Smooth muscle cell (in vitro differentiated cells): ENCODE measurements around the gene ZNF530. TPM values are rescaled to one million over a fixed set of nuclear protein-coding genes. Genes with fewer than 3 reads are reported as not detected.

Experiments used
- DNase-seq: peaks from one replicate; lab custom pipeline; 2025; ENCODE audit not compliant: unreplicated experiment; lab: John Stamatoyannopoulos, UW
- H2AFZ ChIP-seq: fragments of 200-600 bp; sonication (generic); 2 replicates; pipeline ENCODE4 v1.6.0; 2016; ENCODE audit warnings: antibody characterized with exemption, low read depth, mild to moderate bottlenecking
- H3F3A ChIP-seq: fragments of 200-600 bp; sonication (generic); 2 replicates; pipeline ENCODE4 v1.6.0; 2017; ENCODE audit warnings: antibody characterized with exemption, low read depth
- H3K27ac ChIP-seq: fragments of 200-600 bp; sonication (generic); 2 replicates; pipeline ENCODE4 v1.5.1; 2016; ENCODE audit warnings: low read depth, mild to moderate bottlenecking
- H3K27me3 ChIP-seq: fragments of 200-600 bp; sonication (generic); 2 replicates; pipeline ENCODE4 v1.6.1; 2016; ENCODE audit warnings: low read depth, mild to moderate bottlenecking
- H3K36me3 ChIP-seq: fragments of 200-600 bp; sonication (generic); 2 replicates; pipeline ENCODE4 v1.5.1; 2016; ENCODE audit warnings: low read depth
- H3K4me1 ChIP-seq: fragments of 200-600 bp; sonication (generic); 2 replicates; pipeline ENCODE4 v1.5.1; 2016; ENCODE audit warnings: low read depth
- H3K4me2 ChIP-seq: fragments of 200-600 bp; sonication (generic); 2 replicates; pipeline ENCODE4 v1.6.0; 2016; ENCODE audit warnings: mild to moderate bottlenecking
- H3K4me3 ChIP-seq: fragments of 200-600 bp; sonication (generic); 2 replicates; pipeline ENCODE4 v1.5.1; 2016; ENCODE audit warnings: mild to moderate bottlenecking
- H3K79me2 ChIP-seq: fragments of 200-600 bp; sonication (generic); 2 replicates; pipeline ENCODE4 v1.6.0; 2016; ENCODE audit warnings: low read depth, mild to moderate bottlenecking
- H3K9ac ChIP-seq: fragments of 200-600 bp; sonication (generic); 2 replicates; pipeline ENCODE4 v1.6.0; 2016; ENCODE audit warnings: low read depth
- H3K9me3 ChIP-seq: fragments of 200-600 bp; sonication (generic); replicated peaks from 2 replicates; pipeline ENCODE4 v1.5.1; 2016; ENCODE audit warnings: low read depth
- H4K20me1 ChIP-seq: fragments of 200-600 bp; sonication (generic); 2 replicates; pipeline ENCODE4 v1.6.0; 2016; ENCODE audit warnings: low read depth
- WGBS: methylation state at CpG from one replicate; pipeline ENCODE4 v1.1.7; 2016; ENCODE audit warnings: low lambda C conversion rate; 5-methylcytosine and 5-hydroxymethylcytosine counted together
- polyA plus RNA-seq: library from polyadenylated mRNA; unstranded; fragments of >200 nt; fragmentation: Nextera tagmentation; extraction: Ambion mirVana; gene quantifications from 2 replicates; pipeline ENCODE4 v1.2.1, GENCODE V29; 2016
- total RNA-seq: library from RNA; depleted of rRNA; stranded (reverse); fragments of >200 nt; gene quantifications from 2 replicates; pipeline ENCODE4 v1.2.3, GENCODE V29; 2014
- TF ChIP-seq, protein P1 (sequence below): fragments of 200-600 bp; sonication (generic); IDR thresholded peaks from 2 replicates; pipeline ENCODE4 v1.5.1; 2017; ENCODE audit warnings: borderline replicate concordance, mild to moderate bottlenecking, antibody characterized with exemption; ENCODE audit not compliant: insufficient read depth, poor library complexity, severe bottlenecking

ZNF530 gene
- total and polyA plus RNA-seq, 2 experiments from 2014 or later = 3.2 to 3.5 TPM

DNA sequence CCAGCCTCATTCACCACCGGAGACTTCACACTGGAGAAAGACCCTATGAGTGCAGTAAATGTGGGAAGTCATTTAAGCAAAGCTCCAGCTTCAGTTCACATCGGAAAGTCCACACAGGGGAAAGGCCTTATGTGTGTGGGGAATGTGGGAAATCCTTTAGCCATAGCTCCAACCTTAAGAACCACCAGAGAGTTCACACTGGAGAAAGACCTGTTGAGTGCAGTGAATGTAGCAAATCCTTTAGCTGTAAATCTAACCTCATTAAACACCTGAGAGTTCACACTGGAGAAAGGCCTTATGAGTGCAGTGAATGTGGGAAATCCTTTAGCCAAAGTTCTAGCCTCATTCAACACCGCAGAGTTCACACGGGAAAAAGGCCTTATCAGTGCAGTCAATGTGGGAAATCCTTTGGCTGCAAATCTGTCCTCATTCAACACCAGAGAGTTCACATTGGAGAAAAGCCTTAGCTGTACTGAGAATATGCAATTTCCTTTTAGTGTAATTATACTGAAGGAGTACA lies 42.1 kb downstream of the ZNF530 start:
- H4K20me1 ChIP-seq = no peaks in the 10 kb centered on the region
- no peak overlapping the region for H3K27ac ChIP-seq
- H3K9ac ChIP-seq = no peak overlapping the region
- H3K79me2 ChIP-seq = peaks cover 14% of the 10 kb centered on the region
- peak overlapping the region; percentile 1 for H3K4me3 ChIP-seq
- peaks cover 61% of the 10 kb centered on the region for H3K36me3 ChIP-seq
- H3K4me2 ChIP-seq = no peak overlapping the region
- TF ChIP-seq, protein P1, sequence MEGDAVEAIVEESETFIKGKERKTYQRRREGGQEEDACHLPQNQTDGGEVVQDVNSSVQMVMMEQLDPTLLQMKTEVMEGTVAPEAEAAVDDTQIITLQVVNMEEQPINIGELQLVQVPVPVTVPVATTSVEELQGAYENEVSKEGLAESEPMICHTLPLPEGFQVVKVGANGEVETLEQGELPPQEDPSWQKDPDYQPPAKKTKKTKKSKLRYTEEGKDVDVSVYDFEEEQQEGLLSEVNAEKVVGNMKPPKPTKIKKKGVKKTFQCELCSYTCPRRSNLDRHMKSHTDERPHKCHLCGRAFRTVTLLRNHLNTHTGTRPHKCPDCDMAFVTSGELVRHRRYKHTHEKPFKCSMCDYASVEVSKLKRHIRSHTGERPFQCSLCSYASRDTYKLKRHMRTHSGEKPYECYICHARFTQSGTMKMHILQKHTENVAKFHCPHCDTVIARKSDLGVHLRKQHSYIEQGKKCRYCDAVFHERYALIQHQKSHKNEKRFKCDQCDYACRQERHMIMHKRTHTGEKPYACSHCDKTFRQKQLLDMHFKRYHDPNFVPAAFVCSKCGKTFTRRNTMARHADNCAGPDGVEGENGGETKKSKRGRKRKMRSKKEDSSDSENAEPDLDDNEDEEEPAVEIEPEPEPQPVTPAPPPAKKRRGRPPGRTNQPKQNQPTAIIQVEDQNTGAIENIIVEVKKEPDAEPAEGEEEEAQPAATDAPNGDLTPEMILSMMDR = no peak
- H3K27me3 ChIP-seq = no peaks in the 10 kb centered on the region
- WGBS = 100% methylated on average over 4 of the region's 4 CpGs
- no peak overlapping the region for H2AFZ ChIP-seq
- no peak for DNase-seq
- no peaks in the 10 kb centered on the region for H3K4me1 ChIP-seq
- peaks cover 61% of the 10 kb centered on the region for H3K9me3 ChIP-seq
- H3F3A ChIP-seq = no peaks in the 10 kb centered on the region

DNA sequence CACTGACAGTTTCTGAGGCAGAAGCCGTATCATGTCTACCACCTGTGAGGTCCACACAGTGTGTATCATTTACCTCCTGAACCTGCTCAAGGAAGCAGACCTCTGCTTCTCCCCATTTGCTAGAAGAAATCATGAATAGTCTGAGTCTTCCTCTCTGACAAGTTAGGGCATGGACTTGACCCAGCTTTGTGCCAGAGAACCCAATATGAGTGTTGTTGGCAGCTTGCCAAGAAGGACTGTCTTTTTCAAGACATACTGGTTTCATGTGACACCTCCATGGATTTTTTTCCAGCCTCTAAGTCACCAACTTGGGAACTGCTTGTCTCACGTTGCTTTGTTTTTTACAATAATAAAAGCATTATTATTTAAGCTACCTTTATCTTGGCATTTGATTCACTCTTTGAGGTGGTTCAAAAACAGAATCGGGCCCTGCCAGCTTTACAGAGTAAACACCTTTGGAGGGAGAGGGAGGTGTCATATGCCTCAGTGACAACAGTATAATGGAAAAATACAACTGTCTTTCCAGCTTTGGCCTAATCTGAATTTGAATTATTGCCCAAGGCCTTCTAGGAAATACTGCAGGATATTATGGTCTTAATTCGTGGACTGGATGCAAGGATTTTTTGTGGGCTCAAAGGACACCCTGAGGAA lies 42.8 kb downstream of the ZNF530 start:
- Histone ChIP-seq H3K27ac (no peak overlapping the region), H3K79me2 (peaks cover 8% of the 10 kb centered on the region), H3K27me3 (no peaks in the 10 kb centered on the region), H3K4me3 (no peak overlapping the region), H3F3A (no peaks in the 10 kb centered on the region), H4K20me1 (no peaks in the 10 kb centered on the region), H3K9me3 (peaks cover 53% of the 10 kb centered on the region), H2AFZ (no peak overlapping the region), H3K9ac (no peak overlapping the region), H3K36me3 (peaks cover 53% of the 10 kb centered on the region), H3K4me2 (no peak overlapping the region), H3K4me1 (no peaks in the 10 kb centered on the region)
- DNase-seq = no peak
- TF ChIP-seq, protein P1 = no peak
- over 99% methylated on average over 4 of the region's 4 CpGs for WGBS

DNA sequence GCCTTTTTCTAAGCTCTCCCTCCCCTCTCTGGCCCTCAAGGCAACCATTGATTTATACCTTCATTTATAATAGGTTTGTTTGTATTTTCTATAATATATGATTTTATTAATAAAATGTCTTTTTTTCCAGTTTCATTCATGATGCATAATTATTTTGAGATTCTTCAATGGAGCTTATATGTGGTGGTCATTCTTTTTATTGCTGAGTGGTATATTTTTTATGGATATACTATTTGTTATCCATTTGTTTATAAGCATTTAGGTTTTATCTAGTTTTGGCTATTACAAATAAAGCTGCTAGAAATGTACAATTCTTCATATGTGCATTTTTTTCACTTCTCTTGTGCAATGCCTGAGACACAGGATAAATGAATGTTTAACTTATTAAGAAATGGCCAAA lies 44.0 kb downstream of the ZNF530 start:
- no peak overlapping the region for H2AFZ ChIP-seq
- H3K36me3 ChIP-seq = peaks cover 44% of the 10 kb centered on the region
- H3K79me2 ChIP-seq = peaks cover 3% of the 10 kb centered on the region
- TF ChIP-seq, protein P1 = no peak
- no peak overlapping the region for H3K27ac ChIP-seq
- no peak overlapping the region for H3K4me3 ChIP-seq
- H3F3A ChIP-seq = no peaks in the 10 kb centered on the region
- H3K4me1 ChIP-seq = no peaks in the 10 kb centered on the region
- no peak overlapping the region for H3K4me2 ChIP-seq
- H3K9ac ChIP-seq = no peak overlapping the region
- no peak for DNase-seq
- peaks cover 42% of the 10 kb centered on the region for H3K9me3 ChIP-seq
- H3K27me3 ChIP-seq = no peaks in the 10 kb centered on the region
- no peaks in the 10 kb centered on the region for H4K20me1 ChIP-seq

DNA sequence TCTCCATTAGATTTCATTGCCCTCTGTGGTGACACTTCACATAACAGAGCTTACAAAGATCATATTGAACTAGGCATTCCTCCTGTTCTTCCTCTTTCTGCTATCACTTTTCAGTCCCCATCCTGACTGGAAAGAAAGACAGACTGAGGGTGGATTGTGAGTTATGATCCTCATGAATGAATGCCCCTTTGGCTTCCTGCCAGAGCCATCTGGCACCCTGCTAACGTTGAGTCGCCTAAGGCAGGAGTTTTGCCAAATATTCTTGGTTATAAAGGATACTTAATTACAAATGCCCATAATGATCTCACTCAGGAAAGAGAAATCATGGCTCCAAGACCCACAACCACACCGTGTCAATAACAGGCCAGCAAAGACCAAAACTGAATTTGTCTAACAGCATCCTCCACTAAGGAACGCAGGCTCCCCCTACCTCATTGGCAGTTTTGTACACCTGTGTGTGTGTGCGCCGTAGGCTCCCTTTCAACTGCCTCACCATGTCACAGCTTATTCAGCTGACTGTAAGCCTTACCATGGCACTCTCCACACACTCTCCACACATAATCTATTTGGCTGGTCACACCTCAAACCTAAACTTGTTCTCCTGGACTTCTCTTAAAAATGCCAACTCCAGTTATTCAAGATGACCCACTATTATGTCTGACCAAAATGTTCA lies 48.8 kb downstream of the ZNF530 start:
- H3K4me3 ChIP-seq = no peak overlapping the region
- H3K79me2 ChIP-seq = no peaks in the 10 kb centered on the region
- H3K9me3 ChIP-seq = peaks cover 3% of the 10 kb centered on the region
- no peak overlapping the region for H2AFZ ChIP-seq
- no peak for DNase-seq
- H4K20me1 ChIP-seq = no peaks in the 10 kb centered on the region
- H3K27ac ChIP-seq = no peak overlapping the region
- WGBS = 86% methylated on average over 6 of the region's 6 CpGs
- no peak overlapping the region for H3K4me2 ChIP-seq
- H3F3A ChIP-seq = no peaks in the 10 kb centered on the region
- H3K27me3 ChIP-seq = no peaks in the 10 kb centered on the region
- no peaks in the 10 kb centered on the region for H3K36me3 ChIP-seq
- no peak overlapping the region for H3K9ac ChIP-seq
- no peaks in the 10 kb centered on the region for H3K4me1 ChIP-seq
- TF ChIP-seq, protein P1 = no peak
